Amniotic stem cell (primary cell): ENCODE measurements around the gene PRXL2A.
"Not testable (repeated sequence)": the region's sequence is repeated elsewhere in the genome, so short reads cannot be mapped to it uniquely, and the experiment has no call there.

ENCODE experiments used
- DNase-seq: peaks from one replicate; lab custom pipeline; 2025; lab: John Stamatoyannopoulos, UW

Gene PRXL2A

DNA sequence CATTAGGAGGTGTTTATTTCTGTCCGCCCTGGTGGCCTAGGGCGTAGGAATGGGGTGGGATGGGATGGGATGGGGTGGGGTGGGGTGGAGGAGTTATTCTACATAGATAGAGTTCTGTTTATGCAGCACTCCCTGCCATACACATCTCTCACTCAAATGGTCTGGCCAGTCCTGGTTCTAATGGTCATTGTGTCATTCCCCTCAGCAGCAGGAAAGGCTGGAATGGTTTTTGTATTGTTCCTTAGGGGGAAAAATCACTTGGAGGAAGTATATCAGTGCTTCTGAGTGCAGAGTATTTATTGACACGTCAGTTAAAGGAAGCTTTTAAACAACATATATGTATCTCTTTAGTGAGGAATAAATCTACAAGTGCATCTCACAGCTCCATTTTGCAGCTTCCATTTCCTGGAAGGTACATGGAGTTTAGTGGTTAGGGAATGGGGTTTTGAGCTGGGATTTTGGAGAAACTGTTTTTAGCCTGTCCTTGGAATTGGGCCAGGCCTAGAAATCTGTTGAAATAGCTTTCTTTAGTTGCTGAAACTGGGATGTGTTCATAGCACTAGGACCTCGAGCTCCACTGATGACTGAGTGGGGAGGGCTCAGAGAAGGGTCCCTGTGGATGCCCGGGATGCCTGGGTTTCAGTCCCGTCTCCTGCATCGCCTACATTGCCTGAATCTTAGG lies 54.1 kb downstream of the PRXL2A start:
- DNase-seq = no peak

DNA sequence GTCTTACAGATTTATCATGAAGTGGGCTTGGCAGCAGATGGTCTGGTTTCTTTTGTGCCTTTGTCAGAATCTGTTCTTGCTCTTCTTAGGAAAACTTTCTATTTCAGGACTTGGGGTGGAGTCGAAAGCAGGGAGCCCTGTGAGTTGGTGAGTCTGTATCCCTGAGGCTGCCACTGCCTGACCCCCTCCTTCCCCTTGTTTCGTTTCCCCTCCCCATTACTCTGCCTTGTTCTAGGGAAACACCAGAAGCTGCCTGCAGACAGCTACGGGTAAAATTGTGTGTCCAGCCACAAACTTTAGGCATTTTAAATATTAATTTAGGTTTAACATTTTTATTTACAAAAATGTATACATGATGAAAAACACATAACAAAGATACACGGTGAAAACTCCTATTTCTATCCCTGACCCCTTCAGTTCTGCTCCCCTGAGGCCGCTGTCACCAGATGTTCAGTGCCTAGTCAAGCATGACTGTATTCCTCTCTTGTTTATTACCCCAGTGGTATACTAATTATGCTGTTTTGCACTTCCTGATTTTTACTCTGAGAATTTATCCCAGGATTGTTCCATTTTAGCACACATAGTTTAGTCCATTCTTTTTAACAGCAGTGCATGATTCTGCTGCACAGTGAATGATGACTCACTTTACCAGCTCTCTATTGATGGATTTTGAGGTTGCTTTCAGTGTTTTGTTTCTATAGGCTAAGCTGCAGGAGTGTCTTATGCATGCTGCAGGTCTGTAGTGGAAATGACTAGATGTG lies 54.8 kb downstream of the PRXL2A start:
- no peak for DNase-seq

DNA sequence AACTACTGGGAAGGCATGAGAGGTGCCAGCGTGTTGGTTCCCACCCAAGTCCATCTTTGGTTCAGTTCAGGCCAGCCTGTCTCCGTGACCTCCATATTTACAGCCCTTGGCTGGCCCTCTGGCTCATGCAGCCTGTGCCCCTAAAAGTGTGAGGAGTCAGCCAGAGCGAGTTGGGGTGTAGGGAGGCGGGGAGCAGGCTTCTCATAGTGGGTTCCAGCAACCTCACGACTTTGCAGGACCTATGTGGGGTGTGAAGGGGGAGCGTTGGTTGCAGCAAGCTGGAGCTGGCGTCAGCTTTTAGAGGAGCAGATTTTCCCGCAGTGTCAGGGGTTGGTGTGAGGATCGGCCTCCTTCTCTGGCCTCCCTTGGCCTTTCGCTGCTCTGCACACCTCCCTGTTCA lies 55.5 kb downstream of the PRXL2A start:
- no peak for DNase-seq

DNA sequence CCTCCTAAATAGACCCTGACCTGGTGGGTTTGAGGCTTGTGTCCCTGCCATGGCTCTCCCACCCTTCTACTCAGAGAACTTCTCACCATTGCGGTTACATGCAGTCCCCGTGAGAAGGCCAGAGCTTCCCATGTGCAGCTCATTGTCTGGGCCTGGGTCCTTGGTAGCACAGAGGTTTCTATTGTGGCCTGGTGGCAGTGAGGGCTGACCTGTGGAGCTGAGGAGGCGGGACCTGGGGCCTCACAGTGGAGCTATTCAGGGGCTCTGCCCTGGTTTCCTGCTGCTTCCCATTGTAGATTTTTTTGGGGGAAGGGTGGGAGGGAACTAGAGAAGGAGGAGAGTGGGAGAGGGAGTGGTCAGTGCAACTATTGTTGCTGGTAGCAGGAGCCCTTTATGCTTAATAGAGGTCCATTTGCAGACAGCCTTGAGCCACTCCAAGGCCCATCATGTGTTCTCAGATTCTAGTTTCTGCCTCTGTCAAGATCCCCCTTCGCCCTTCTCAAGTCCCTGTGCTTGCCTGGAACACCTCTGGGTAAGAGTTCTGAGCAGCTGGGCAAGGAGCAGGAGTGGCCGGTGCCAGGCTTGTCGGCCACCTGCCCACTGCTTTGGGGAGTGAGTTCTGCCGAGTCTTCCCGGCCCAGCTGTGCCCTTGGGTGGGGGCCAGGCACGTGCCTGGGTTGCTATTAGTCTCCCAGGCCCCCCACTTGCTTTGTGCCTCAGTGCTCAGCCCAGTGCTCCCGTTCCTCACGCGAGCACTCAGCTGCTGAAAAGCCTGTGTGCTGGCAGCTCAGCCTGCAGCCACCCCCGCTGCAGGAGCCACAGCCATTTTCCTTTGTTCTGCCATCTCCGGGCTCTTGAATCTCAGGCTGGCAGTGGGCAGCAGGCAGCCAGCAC lies 56.5 kb downstream of the PRXL2A start:
- no peak for DNase-seq

DNA sequence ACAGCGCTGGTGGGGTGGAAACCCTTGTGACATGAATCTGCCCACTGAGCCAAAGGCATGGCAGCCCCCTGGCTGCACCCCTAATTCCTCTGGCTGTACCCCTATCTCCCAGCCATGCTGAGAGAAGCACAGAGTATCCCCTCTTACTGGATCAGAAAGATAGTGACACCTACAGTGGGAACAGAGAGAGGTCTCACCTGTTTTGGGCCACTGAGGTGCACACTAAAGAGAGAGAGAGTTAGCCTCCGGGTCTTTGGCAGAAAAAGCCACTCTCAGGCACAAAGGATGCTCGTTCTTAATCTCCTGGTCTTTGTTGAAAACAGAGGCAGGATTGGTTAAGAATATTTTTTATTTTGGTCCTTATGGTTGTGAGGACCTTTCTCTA lies 57.1 kb downstream of the PRXL2A start:
- no peak for DNase-seq

DNA sequence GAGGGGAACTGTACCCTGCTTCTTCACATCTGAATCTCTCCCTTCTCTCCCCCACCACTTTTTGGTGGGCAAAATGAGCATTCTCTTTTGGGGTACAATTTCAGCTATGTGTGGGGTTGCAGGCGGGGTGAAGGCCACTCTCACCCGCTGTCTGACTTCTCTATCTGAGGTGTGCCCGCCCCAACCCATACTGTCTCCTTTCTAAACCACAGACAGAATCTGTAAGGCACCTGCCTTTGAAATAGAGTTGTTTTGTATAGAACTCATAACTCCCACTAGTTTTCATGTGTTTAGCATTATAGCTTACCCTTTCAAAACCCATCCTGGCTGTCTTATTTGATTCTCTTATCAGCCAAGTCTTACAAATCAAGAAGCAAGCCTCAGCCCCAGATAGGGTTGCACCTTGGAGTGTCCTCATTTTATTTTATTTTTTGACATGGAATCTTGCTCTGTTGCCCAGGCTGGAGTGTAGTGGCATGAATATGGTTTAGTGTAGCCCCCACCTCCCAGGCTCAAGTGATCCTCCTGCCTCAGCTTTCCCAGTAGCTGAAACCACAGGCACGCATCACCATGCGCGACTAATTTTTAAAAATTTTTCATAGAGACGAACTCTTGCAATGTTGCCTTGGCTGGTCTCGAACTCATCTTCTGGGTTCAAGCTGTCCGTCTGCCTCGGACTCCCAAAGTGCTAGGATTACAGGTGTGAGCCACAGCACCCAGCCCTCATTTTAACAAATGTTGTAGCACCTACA lies 57.7 kb downstream of the PRXL2A start:
- DNase-seq = no peak

DNA sequence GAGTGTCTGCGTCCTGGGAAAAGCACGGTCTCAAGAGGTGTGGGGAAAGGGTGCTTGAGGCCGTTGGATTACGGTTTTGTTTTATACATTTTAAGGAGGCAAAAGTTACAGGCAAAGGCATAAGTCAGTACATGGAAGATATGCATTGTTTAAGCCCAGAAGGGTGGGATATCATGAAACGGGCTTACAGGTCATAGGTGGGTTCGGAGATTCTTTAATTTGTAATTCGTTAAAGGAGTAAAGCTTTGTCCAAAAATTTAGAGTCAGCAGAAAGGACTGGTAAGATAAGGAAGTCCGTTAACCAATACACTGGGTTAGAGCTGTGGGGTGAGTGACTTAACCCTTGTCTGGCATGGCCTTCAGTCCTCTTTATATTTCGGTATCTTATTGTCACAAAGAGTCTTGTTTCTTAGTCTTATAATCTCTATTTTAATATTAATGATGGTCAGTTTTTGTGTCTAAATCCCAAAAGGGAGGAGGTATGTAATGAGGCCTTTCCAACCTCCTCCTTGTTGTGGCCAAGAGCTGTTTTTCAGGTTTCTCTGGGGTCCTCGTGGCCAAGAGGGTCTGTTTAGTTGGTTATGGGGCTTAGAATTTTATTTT lies 58.5 kb downstream of the PRXL2A start:
- DNase-seq = no peak

DNA sequence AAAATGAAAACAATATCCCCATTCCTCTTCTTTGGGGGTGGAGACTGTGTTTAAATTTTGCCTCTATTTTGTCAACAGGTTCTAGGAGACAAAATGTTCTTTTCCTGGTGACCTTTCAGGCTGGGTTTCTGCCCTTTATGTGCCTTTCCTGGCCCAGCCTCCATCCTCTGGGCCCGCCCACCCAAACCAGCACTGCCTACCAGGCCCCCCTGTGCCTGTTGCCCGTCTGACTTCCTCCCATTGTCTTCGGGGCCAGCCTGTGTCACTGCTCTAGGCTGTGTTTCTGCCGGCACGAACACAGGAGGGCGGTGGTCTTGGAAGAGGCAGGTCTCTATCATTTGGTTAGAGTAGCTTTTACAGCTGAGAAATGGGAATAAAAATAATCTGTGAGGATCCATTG lies 59.7 kb downstream of the PRXL2A start:
- no peak for DNase-seq

DNA sequence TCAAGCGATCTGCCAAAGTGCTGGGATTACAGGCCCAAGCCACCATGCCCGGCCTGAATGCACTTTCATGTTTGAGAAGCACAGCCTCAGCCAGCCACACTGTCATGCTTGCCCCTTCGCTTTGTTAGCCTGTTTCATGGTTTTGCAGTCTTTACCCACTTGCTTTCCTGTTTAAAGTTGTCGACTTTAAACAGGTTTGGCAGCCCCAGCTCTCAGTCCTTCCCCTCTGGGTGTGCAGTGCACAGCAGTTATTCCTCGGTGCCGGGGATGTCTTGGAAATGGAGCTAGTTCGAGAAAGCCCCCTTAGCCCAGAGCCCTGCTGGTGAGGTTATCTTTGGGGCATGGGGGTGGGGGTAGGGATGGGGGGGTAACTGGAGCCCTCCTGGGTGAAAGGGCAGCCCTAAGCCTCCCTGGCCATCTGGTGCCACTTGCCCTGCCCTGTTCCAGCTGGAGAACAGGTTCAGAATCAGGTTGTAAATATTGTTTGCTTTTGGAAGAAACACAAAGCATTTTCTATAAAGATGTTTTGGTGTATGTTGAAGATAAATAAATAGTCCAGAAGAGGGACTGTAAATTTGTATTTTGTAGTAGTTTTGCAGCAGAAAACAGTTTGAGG lies 60.6 kb downstream of the PRXL2A start:
- no peak for DNase-seq

DNA sequence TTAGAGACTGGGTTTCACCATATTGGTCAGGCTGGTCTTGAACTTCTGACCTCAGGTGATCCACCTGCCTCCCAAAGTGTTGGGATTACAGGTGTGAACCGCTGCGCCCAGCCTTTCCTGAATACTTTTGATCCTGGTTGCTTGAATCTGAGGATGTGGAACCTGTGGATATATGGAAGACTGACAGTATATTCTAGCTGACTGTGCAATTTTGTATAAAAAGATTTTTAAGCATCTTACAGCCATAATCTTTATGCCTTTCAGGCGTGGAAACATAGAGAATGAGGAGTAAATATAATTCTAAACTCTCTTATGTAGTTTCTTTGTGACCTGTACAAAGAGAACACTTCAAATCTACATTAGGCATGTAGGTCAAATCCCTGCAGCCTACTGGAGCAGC lies 61.9 kb downstream of the PRXL2A start:
- DNase-seq = no peak

DNA sequence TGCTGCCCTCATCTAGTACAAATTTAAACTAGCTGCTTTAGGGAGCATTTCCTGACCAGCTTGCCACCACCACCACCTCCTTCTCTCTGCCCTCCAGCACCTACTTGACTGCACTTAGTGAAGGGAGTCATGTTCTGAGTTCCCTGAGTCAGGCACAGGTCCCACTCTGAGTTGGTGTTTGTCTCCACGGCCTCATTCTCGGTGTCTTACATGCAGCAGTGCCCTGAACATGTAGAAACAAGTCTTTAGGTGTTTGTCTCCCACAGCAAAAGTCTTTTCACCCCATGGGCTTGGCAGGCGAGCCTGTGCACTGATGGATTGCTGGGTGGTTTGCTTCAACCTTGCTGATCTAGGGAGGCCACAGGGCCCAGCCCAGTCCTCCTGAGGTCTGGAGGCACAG lies 62.6 kb downstream of the PRXL2A start:
- DNase-seq = no peak

DNA sequence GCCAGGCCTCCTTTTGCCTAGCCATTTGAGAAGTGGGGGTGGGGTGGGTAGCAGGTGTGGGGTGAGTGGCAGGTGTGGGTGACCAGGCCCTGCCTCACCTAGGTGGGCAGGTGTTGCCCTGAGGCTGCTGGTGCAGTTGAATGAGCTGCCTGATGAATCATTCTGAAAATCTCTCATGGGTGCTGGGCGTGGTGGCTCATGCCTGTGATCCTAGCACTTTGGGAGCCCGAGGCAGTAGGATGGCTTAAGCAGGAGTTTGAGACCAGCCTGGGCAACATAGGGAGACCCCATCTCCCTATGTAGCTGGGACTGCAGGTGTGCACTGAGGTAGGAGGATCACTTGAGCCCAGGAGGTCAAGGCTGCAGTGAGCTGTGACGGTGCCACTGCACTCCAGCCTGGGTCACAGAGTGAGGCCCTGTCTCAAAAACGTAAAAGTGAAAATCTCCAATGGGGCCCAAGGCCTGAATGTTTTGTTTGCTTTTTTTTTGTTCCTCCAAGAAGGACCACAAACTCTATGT lies 63.4 kb downstream of the PRXL2A start:
- DNase-seq = no peak

DNA sequence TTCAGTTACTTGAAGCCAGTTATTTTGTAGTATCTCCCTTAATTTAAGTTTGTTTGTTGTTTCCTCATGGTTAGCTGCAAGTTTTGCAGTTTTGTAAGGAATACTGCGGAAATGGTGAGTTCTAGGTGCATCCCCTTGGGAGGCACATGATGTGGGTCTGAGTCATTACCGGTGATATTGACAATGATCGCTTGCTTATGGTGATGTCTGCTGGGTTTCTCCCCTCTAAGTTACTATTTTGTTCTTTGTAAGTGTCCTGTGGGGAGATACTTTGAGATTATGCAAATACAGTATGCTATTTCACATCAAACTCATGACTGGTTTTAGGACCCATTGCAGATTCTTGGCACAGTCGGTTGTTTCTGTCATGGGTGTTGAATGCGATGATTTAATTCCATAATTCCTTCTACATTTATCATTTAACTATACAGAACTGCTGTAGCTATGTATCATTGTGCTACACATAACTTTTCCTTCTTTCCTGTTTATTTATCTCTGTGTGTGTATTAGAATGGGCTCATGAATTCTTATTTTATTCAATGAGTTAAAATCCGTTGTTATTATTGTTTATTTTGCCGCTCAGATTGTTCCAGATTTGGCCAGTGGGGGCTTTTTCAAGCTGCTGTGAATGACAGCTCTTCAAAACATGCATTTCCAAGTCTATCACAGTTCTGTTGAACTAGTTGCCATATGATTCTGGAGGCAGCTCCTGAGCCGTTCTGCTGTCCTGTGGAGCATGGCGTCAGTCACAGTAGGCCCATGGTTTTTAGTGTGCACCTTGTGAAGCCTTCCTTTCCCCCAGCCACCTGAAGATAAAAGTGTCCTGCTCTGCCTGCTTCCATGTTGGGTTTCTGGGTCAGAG lies 64.1 kb downstream of the PRXL2A start:
- DNase-seq = peak; percentile 72

DNA sequence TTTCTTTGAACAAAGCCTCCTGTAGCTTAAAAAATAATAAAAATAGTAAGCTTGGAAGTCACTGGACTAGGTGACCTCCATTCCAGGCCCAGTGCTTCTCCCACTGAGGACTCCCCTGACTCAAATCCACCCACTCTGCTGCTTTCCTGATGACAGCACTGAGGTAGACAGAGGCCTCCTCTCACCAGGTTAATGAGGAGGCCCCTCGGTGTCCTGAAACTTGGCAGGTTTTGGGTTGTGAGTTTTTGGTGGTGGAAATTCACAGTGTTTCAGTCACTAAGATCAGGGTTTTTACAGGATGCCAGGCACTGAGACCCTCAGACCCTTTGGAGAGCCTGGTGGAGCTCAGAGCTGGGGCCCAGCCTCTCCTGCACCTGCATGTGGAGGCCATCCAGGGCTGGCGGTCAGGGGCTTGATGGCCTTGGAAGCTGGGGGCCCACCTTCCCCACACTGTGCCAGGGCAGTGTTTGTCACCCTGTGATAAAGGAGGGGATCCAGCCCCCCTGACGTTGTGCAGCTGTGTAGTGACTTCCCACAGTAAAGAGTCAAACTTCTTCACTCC lies 64.8 kb downstream of the PRXL2A start:
- DNase-seq = no peak

DNA sequence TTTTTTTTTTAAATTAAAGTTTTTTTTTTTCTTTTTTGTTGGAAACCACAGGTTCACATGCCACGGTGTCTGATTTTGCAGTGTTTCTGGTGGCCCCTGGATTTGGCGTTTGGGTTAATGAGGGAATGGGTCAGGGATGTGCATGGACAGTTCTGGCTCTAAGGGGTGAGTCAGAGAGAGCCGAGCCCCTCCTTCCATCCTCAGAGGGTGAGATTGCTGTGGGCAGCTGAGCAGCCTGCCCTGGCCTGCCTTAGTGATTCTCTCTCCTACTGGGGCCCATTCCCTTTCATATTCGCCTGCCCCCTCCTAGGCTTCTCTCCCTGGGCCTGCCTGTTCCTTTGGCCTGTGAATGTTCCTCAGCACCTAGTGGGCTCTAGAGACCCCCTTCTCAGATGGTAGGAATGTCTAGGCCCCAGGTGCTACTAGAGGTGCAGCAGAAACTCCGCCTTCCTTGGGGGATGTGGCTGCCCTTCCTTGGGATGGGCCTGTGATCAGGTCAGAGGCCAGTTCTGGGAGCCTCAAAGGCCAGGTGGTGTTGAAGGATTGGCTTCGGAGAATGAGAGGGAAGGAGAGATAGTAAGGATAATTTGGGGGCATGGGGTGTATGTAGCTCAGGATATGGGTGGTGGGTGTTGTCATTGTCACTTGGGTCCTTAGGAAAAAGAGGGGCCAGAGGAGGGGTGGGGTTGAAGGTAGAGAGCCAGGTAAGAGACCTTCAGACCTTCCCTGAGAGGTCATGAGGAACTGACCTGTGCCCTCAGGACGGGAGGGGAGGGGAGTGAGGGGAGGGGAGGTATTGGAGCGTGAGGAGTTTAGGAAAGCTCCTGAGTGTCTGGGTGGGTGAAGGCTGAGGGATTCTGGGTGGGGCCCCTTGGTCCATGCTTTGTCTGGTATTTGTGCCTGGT lies 65.6 kb downstream of the PRXL2A start:
- DNase-seq = no peak

DNA sequence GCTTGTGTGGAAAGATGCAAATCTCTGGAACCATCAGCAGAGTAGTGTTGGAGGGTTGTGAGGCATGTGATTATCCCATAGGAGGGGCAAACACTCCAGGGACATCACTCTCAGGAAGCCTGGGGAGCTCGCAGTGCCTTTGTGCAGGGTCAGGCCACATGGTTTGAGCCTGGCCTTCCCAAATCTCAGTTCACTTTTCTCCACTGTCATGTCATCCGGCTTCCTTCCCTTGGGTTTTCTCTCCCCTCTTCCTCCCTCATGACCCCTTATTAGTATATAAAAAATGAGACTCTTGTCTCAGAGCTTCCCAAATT lies 66.2 kb downstream of the PRXL2A start:
- DNase-seq = no peak

DNA sequence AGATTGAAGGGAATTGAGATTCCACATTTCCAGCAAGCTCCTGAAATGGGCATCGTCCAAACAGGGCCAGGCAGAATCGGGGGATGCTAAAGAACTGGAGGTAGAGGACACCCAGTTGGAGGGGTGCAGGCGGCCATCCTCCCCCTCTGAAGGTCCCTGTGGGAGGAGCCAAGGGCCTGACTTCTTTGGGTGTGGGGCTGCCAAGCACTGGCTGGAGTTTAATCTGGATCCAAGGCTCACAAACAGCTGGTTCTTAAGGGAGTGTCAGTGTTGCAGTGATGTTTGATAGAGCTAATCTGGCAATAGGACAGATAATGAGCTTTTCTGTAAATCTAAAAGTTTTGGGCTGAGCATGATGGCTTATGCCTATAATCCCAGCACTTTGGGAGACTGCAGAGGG lies 66.6 kb downstream of the PRXL2A start:
- DNase-seq = no peak

DNA sequence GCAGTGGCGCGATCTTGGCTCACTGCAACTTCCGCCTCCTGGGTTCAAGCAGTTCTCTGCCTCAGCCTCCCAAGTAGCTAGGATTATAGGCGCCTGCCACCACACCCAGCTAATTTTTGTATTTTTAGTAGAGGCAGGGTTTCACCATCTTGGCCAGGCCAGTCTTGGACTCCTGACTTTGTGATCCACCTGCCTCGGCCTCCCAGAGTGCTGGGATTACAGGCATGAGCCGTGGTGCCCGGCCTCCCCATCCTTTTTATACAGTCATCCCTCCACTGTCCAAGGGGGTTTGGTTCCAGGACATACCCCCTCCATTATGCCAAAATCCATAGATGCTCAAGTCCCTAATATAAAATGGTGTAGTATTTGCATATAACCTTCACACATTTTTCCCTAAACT lies 67.3 kb downstream of the PRXL2A start:
- DNase-seq = not testable (repeated sequence)

DNA sequence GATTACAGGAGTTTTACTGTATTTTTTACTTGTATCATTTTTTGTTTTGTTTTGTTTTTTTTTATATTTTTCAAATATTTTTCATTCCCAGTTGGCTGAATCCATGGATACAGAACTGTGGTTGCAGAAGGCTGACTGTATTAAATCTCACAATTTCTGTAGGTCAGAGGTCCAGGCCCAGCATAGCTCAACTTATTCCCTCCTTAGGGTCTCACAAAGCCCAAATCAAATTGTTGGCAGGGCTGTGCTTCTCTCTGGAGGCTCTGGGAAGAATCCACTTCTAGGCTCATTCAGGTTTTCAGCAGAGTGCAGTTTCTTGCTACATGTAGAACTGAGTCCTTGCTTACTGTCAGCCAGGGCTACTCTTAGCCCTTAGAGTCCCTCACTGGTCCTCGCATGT lies 68.3 kb downstream of the PRXL2A start:
- no peak for DNase-seq
